ENCODE measurements around the gene UBASH3A. TPM values are rescaled to one million over a fixed set of nuclear protein-coding genes. Genes with fewer than 3 reads are reported as not detected.
A peak's percentile ranks its signal among the peaks of the same experiment; 100 is the strongest.

UBASH3A gene
- total RNA-seq, 1 experiment from 2014 or later: not detected

DNA sequence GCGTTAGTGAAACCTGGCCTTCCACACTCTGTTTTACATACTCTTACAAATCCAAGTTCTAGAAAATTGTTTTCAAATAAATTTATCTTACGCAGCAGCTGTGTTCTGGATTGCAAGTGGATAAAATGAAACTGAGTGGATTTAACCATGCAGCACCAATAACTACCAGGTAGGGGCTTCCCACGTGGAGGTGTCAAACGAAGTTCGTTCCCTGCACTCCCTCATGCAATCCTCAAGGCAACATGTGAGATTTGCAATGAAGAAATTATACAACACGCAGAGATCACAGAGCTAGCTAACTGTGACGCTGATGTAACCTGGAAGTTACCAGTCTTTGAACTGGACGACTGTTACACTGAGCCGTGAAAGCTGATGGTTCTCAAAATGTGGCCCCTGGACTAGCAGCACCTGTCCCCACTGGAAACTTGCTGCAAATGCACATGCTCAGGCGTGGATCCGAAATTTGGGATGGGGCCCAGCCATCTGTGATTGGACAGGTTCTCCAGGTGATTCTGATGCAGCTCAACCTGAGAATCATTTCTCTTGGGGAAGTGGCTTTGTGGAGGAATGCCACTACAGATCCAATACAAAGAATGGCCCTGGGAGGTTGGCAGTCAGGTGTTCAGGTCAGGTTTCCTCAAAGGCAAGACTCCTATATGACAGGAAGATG lies 56.0 kb downstream of the UBASH3A start:
- intact Hi-C loops (cut with micrococcal nuclease; ENCODE audit: unreplicated experiment): loop anchor here (10.0 kb wide), 1 partner anchor 295 kb away; no protein-coding TSS in a partner anchor
- Mint-ChIP-seq H3K27ac (ENCODE audit: unreplicated experiment) (no peak overlapping the region), H3K9me3 (ENCODE audit: low read depth, unreplicated experiment) (peaks cover 2% of the 10 kb centered on the region), H3K4me3 (ENCODE audit: low read depth, unreplicated experiment) (no peak overlapping the region), H3K36me3 (ENCODE audit: insufficient read depth, unreplicated experiment) (peaks cover 16% of the 10 kb centered on the region), H3K27me3 (ENCODE audit: unreplicated experiment) (no peaks in the 10 kb centered on the region), H3K4me1 (ENCODE audit: low read depth, unreplicated experiment) (peaks cover 34% of the 10 kb centered on the region)
- DNase-seq: no peak
- TF ChIP-seq, protein P1, sequence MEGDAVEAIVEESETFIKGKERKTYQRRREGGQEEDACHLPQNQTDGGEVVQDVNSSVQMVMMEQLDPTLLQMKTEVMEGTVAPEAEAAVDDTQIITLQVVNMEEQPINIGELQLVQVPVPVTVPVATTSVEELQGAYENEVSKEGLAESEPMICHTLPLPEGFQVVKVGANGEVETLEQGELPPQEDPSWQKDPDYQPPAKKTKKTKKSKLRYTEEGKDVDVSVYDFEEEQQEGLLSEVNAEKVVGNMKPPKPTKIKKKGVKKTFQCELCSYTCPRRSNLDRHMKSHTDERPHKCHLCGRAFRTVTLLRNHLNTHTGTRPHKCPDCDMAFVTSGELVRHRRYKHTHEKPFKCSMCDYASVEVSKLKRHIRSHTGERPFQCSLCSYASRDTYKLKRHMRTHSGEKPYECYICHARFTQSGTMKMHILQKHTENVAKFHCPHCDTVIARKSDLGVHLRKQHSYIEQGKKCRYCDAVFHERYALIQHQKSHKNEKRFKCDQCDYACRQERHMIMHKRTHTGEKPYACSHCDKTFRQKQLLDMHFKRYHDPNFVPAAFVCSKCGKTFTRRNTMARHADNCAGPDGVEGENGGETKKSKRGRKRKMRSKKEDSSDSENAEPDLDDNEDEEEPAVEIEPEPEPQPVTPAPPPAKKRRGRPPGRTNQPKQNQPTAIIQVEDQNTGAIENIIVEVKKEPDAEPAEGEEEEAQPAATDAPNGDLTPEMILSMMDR (IDR thresholded peaks at IDR 0.05; ENCODE audit: unreplicated experiment): no peak
- BruUV-seq (replicated peaks): no TSS peak
- CTCF ChIA-PET: interaction anchor here (0.7 kb wide), 1 partner anchor 611 kb away, joined by 3 read pairs; no protein-coding TSS in a partner anchor

DNA sequence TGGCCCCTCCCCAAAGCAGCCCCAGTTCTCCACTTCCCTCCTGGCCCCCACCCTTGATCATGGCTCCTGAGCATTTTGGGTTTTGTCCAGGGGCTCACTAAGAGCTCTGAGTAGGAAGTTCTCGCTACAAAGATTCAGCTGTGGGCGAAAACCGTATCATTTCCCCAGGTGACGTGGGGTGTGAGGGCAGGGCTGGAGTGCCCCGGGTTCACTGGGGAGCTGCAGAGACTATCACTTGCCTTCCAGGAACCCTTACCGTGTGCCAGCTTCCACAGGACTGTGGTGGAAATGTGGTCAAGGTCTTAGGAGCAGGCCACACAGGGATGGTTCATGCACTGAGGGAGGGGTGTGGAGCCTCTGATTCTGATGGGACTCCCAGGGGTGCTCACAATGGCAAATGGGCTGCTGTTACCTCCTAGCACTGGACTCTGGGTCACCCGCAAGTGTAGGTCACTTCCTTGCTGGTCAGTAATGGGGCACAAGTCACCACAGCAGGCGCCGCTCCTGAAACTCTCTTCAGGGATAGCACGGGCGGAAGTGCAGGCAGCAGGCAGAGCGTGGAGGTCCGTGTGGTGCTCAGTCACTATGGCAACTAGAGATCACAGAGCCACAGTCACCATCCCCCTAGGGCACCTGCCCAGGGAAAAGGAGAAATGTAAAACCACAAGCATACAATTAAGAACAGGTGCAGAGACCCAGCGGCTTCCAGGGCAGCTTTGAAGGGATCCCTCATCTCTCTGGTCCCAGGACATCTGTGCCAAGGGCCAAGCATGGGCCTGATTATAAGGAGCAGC lies 56.9 kb downstream of the UBASH3A start:
- CTCF ChIA-PET: interaction anchor here (0.7 kb wide), 1 partner anchor 612 kb away, joined by 3 read pairs; no protein-coding TSS in a partner anchor

DNA sequence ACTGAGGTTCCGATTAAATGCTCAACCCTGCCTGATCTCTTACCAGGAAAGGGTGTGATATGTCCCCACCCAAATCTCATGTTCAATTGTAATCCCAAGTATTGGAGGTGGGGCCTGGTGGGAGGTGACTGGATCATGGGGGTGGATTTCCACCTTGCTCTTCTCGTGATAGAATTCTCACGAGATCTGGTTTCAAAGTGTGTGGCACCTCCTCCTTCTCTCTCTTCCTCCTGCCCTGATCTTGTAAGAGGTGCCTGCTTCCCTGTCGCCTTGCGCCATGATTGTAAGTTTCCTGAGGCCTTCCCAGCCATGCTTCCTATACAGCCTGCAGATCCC lies 57.5 kb downstream of the UBASH3A start:
- H3K4me1 Mint-ChIP-seq (ENCODE audit: low read depth, unreplicated experiment): peaks cover 47% of the 10 kb centered on the region
- BruUV-seq (replicated peaks): no TSS peak
- H3K27ac Mint-ChIP-seq (ENCODE audit: unreplicated experiment): no peak overlapping the region
- H3K9me3 Mint-ChIP-seq (ENCODE audit: low read depth, unreplicated experiment): peaks cover 2% of the 10 kb centered on the region
- CTCF ChIA-PET: no interaction called here
- no peak for DNase-seq
- TF ChIP-seq, protein P1 (IDR thresholded peaks at IDR 0.05; ENCODE audit: unreplicated experiment): no peak
- no peak overlapping the region for H3K4me3 Mint-ChIP-seq (ENCODE audit: low read depth, unreplicated experiment)
- intact Hi-C loops (cut with micrococcal nuclease; ENCODE audit: unreplicated experiment): no loop called here
- H3K36me3 Mint-ChIP-seq (ENCODE audit: insufficient read depth, unreplicated experiment): peaks cover 22% of the 10 kb centered on the region
- no peaks in the 10 kb centered on the region for H3K27me3 Mint-ChIP-seq (ENCODE audit: unreplicated experiment)

More for the DNA sequence above, 56.9 kb downstream of the UBASH3A start:
- peaks cover 22% of the 10 kb centered on the region for H3K36me3 Mint-ChIP-seq (ENCODE audit: insufficient read depth, unreplicated experiment)
- DNase-seq: no peak
- no TSS peak for BruUV-seq (replicated peaks)
- no peaks in the 10 kb centered on the region for H3K27me3 Mint-ChIP-seq (ENCODE audit: unreplicated experiment)
- TF ChIP-seq, protein P1 (IDR thresholded peaks at IDR 0.05; ENCODE audit: unreplicated experiment): no peak
- peaks cover 2% of the 10 kb centered on the region for H3K9me3 Mint-ChIP-seq (ENCODE audit: low read depth, unreplicated experiment)
- intact Hi-C loops (cut with micrococcal nuclease; ENCODE audit: unreplicated experiment): no loop called here
- H3K4me1 Mint-ChIP-seq (ENCODE audit: low read depth, unreplicated experiment): peaks cover 43% of the 10 kb centered on the region
- H3K4me3 Mint-ChIP-seq (ENCODE audit: low read depth, unreplicated experiment): no peak overlapping the region
- no peak overlapping the region for H3K27ac Mint-ChIP-seq (ENCODE audit: unreplicated experiment)

DNA sequence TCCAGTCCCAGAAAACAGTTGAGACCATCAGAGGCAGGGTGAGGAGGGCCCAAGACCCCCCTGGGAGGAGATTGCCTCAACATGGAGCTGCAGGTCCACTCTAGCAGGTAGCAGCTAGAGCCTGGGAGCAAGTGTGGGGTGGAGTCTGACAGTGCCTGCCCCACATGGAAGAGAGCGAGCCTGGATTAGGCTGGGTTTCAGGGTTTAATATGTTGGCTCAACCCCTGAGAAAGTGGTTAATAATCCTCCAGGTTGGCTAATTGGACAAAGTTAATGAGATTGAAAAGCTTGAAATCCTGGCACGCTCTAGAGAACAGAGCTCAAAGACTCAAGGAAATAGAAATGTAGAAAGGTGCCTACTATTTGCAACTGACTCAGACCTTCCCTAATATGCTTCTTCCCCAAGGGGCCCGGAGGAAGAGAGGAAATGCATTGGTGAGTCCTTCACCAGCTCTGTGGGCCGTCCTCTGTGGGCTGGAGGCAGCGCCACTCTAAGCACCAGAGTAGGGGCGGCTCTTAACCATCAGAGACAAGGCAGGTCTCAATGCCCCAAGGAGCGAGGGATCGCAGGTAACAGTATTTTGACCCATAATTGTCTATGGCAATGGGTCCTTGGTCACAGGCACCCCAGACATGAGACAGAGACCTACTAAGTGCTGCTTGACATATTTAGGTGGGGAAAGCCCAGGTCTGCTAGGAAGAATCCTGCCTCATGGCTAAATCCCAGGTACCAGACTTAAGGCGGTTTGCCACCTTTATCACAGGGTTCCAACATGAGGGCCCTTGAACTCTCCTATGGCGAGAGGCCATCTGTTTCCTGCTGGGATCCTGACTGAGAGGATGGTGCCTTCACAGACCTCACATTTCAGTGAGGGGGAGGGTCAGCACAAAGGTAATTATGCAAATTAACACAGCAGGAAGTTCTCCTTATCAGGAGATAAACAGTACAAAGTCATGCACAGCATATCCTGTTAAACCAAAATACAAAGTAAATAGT lies 58.5 kb downstream of the UBASH3A start:
- Mint-ChIP-seq H3K4me3 (ENCODE audit: low read depth, unreplicated experiment) (no peak overlapping the region), H3K36me3 (ENCODE audit: insufficient read depth, unreplicated experiment) (peaks cover 22% of the 10 kb centered on the region), H3K27ac (ENCODE audit: unreplicated experiment) (peak overlapping the region; percentile 95), H3K9me3 (ENCODE audit: low read depth, unreplicated experiment) (peaks cover 2% of the 10 kb centered on the region), H3K27me3 (ENCODE audit: unreplicated experiment) (no peaks in the 10 kb centered on the region), H3K4me1 (ENCODE audit: low read depth, unreplicated experiment) (peaks cover 53% of the 10 kb centered on the region)
- TF ChIP-seq, protein P1 (IDR thresholded peaks at IDR 0.05; ENCODE audit: unreplicated experiment): no peak
- intact Hi-C loops (cut with micrococcal nuclease; ENCODE audit: unreplicated experiment): no loop called here
- BruUV-seq (replicated peaks): TSS peak; percentile 82
- CTCF ChIA-PET: interaction anchor here (0.6 to 1.0 kb wide), 3 partner anchors 12 to 153 kb away, joined by 3 to 7 read pairs (median 4); no protein-coding TSS in a partner anchor
- peak; percentile 49 for DNase-seq
